Activated gamma-delta T cell treated with anti-CD3 and anti-CD28 coated beads, Interleukin-2, amount 50 U/mL, for 16 hours (primary cell): ENCODE results near the gene NELL1.

Source experiments
- DNase-seq: peaks from one replicate; pipeline ENCODE4 v3.0.0-alpha.2; 2020; ENCODE audit warnings: low read depth

NELL1 gene

DNA sequence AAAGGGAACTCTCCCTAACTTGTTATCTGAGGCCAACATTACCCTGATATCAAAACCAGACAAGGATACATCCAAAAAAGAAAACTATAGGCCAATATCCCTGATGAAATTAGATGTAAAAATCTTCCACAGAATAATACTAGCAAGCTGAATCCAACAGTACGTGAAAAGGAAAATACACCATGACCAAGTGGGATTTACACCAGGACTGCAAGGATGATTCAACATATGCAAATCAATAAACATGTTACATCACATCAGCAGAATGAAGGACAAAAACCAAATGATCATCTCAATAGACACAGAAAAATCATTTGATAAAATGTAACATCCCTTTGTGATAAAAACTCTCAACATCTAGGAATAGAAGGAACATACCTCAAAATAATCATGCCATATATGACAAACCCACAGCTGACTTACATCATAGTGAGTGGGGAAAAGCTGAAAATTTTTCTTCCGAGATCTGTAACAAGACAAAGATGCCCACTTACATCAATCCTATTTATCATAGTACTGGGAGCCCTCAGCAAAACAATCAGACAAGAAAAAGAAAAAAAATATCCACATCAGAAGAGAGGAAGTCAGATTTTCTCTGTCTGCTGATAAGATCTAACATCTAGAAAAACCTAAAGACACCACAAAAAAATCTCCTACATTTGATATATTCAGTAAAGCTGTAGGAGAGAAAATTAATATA, 820.2 kb downstream of the NELL1 start:
- no peak for DNase-seq

DNA sequence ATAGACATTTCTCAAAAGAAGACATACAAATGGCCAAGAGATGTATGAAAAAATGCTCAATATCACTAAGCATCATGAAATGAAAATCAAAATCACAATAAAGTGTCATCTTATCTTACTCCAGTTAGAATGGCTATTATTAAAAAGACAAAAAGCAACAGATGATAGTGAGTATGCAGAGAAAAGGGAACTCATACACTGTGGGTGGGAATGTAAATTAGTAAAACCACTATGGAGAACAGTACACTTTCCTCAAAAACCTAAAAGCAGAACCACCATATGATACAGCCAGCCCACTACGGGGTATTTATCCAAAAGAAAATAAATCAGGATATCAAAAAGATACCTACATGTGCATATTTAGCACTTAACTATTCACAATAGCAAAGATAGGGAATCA, 823.5 kb downstream of the NELL1 start:
- DNase-seq: no peak

DNA sequence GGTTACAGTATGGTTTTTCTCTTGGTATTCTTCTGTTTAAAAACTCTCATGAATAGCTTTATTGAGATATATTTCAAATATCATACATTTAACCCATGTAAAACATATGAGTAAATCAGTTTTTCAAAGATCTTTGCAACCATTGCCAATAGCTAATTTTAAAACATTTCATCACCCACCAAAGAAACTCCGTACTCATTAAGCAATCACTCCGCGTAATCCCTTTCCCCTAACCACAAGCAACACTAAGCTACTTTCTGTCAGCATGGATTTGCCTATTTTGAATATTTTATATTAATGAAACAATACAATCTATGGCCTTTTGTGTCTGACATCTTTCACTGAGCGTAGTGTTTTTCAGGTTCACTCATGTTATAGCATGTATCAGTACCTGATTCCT, 825.6 kb downstream of the NELL1 start:
- DNase-seq: no peak

DNA sequence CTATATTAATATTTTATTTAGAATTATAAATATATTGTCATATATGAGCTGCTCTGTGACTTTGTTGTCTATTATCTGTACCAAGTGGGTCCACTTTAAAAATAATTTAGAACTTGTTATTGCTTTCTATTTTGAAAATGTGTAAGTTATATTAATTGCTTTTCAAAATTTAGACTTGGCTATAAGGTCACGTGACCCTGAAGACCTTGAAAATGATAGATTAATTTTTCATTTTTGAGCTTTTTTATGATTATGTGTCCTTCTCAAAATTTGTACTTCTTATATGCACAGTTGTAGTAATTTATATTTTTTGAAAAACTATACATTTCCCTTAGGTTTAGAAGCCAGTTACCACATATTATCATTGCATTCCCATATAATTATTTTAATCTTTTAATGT, 826.5 kb downstream of the NELL1 start:
- DNase-seq: no peak

DNA sequence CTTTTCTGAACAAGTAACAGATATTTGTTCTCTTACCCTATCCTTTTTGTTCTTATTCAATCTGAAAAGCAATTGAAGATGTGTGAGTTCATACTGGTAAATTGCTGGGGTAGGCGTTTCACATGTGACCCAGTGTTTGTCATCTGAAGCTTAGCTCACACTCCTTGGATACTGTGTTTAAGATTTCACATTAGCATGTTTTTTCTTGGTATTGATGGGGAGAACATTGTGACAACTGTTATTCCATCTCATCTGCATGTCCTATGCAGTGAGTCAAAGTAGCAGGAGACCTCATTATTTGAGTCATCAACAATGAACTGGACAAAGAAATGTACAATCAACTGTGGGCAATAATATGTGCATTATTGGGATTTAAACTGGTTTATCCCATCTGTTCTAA, 831.9 kb downstream of the NELL1 start:
- DNase-seq: no peak

DNA sequence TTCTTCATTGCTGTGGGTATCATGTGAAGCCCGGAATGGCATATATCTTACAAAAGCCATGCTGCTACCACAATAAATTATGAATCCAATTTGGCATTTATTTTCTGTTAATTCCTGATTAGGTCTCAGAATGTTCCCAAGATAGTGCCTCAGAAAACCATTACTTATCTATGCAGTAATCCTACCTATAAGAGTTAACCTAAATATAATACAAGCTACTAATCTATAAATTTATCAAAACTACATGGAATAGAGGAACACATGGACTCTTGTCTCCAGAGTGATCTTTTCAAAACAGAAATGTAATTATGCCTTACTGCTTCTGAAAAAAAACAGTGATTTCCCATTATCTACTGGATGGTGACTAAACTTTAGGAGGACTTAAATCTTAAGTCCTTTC, 835.7 kb downstream of the NELL1 start:
- DNase-seq: no peak

DNA sequence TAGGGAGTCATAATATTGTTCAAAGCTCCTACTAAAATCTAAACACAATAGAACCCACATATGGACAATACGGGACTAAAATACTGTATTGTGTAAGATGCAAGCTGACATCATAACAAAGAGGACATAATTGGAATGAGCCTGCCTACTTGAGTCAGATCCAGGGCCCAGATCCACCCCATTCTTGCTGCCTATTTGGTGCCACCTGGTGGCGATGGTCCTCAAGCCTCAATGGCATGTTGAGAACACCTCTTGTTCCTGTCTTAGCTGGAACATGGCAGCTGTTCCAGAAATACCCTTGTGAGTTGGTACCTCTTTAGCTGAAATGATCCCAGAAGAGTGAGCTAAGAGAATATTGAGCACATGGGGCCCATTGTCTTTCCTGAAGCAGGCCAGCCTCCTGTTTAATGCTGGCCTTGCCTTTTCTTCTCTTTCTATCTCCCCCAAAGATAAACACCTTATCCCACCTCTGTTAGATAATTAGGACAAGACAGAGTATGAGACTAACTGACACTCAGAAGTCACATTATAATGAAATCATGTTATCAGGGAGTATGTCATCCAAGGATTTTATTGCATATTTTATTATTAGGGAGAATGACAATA, 842.6 kb downstream of the NELL1 start:
- DNase-seq: no peak

DNA sequence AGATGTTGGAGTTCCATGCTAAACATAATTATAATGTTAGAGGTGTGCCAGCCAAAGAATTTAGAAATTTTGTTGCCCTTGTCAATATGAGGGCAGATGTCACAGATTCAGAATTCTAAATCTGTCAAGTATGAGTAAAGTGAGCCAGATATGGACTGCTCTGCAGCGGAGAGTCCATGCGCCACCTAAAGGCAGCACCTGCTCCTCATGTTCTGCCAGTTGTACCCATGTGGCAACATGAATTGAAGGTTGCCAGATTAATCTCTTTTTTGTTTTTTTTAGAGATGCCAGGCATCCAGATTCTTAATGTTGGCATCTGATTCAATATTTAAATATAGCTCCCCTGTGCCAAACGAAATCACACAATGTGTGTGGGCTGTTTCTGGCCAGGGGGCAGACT, 844.9 kb downstream of the NELL1 start:
- no peak for DNase-seq

DNA sequence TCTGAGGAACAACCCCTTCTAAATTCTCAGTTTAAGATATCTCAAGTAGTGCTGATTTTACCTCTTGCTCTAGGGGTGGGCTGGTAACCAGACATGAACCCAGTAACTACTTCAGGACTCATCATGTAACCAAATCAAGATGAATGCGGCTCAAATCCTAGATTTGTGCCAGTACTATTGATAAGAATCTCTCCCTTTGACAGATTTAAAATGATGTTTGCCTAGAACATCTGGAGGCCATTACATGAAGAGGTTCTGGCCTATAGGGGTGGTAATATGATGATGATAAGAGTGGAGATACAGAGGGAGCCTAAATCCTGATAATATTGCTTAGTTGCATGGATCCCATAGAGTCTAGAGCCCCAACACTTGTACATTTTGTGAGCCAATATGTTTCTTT, 850.9 kb downstream of the NELL1 start:
- no peak for DNase-seq

DNA sequence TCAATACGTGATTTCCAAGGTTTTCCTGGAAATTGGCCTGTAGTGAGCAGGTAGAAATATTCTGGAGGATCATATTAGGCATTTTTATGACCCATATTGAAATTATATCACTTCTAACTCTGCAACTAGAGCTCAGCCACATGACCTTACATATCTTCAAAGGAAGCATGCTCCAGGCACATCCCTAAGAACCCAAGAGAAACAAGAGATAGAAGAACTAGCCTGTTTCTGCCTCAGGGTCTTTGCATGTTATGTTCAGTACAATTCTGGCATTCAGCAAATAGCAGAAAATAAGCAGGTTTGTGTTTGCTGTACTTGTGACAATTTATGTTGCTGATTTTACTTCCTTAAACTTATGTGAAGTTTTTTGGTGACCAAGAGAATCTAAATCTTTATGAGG, 859.8 kb downstream of the NELL1 start:
- DNase-seq: no peak

DNA sequence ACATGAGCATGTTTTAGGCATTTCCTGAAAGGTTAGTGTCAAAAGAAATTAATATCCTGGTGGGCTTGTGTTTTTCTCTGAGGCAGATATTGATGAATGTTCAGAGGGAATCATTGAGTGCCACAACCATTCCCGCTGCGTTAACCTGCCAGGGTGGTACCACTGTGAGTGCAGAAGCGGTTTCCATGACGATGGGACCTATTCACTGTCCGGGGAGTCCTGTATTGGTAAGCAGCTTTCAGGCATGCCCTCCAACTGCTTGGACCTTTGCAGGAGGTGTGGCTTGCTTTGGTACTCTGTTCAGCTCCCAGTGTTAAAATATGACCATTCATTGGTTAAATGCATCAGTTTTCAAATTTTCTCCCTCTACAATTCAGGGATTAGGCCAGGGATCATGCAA, 864.9 kb downstream of the NELL1 start:
- DNase-seq: no peak

DNA sequence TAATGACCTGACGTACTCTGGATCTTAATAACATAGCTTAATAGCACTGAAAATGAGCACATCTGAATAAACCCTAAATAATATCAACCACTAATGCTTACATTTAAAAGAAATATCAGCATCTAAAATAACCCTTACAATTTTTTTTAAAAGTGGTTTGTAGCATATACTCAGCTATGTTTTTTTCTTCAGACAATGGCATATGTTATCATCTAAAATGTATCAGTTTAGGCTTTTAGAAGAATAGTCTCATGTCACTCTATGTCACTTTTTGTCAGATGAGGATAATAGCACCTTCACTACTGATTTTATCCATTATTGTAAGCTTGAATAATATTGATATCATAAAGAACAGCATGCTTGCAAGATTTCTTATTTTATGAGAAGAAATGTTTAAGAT, 868.6 kb downstream of the NELL1 start:
- DNase-seq: no peak

DNA sequence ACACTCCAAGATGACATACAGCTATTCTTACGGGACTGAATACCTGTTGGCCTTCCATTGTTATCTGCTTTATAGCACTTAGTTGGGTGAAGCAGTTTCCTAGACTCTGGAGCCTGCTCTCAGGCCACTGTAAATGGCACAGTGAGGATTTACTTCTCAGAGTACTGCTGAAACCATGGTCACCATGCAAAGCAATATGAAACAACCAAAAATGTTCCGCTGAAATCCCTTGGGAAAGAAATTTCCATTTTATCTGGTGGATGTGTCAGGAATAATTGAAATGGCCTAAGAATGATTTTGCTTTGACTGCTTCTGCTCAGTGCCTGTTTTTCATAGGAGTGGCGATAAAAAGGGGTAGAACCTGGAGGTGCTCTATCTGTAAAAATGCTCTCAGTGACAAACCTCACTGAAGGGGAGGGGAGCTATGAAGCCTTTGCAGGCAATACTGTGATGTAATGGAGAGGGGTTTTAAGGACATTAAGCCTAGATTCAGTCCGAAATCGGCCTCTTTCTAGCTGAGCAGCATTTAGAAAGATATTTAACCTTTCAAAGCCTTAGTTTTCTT, 871.9 kb downstream of the NELL1 start:
- DNase-seq: no peak

DNA sequence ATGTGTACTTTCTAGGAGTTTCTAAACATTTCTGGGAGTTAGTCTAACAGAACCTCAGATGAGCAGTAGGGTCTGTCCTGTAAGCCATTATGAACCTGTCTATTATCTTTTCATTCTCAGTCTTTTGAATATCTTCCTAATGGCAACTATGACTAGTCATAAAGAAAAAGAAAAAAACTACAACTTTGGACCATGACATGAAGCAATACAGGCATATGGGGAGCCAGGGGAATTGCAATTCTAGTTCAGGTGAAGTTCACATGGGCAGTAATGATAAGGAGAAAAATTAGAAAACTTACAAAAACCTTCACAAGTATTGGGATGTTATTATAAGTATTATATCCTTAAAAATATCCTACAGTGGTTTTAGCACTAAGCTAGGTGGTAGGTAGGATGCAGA, 874.5 kb downstream of the NELL1 start:
- DNase-seq: no peak

DNA sequence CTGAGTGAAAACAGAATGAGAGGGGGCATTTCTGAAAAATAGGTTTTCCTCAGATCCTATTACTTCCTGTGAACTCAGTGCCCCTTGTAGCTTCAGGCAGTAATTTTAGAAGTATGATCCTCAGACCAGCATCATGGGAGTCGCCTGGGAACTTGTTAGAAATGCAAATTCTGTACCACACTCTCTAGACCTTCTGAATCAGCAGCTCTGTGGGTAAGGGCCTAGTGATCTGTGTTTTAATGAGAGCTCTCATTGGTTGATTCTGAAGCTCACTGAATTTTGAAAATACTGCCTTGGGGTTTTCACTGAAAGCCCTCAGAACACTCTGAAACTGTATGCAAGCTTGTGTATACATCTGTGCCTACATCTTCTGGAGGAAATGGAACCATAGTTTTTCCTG, 876.3 kb downstream of the NELL1 start:
- DNase-seq: no peak

DNA sequence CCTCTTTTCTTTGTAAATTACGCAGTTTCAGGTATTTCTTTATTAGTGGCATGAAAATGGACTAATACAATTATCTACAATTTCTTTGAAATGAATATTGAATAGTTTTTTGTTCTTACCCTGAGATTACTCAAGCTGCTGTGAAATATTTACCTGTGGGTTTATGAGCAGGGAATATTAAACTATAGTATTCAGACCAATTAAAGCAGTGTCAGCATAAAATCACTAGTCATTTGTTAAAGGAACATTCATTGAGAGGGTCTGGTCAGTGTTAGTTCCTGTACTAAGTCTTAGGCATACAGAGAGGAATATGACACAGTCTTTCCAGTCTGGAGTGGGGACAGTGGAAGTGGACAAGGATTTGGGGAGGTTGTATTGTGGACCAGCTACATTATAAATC, 877.3 kb downstream of the NELL1 start:
- no peak for DNase-seq

DNA sequence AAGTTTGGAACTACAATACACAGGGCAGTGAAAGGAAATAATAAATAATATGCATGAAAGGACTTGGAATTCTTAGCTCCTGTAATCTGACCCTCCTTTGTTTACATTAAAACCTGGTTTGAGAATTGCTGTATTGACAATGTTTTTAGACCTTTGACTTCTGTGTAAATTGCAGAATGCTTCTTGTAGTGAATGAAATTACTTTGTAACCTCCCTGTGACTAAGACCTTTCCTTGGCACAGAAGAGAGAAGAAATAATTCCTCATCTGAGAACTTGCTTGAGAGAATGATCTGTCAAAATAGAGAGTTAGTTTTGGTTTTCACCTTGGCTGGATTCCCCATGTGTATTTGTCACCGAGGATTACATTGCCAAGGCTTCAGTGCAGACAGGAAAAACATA, 883.5 kb downstream of the NELL1 start:
- no peak for DNase-seq

DNA sequence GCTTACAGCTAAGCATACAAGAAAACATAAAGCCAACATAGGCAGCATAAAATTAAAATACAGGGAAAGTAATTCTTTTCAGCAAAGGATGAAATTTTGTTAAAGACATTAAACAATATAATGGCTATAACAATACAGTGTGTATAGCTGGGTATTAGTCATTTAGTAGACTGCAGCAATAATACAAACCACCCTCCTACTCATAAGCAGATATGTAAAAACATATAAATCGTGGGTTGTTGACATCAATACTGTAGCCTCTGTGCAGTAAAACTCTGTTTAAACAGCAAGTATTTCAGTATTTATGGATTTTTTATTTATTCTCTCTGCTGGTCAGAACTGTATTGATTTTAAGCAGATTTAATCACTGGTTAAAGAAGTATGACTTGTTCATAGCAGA, 884.4 kb downstream of the NELL1 start:
- no peak for DNase-seq

DNA sequence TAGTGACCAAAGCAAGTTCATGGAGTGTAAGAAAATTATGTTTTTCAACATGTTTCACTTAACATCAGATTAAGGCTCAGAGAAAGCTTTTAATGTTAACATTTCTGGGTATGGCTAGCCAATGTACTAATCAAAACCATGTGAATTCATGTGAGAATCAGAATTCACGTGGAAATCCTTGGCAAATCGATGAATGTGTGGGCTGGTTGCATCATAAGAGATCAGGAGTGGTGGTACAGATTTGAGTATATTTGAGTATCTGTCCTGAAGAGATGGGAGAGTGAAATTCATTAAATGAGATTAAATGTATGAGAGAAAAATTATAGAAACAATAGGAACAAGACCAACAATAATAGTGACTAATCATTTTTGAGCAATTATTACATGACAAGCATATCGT, 884.9 kb downstream of the NELL1 start:
- DNase-seq: no peak

DNA sequence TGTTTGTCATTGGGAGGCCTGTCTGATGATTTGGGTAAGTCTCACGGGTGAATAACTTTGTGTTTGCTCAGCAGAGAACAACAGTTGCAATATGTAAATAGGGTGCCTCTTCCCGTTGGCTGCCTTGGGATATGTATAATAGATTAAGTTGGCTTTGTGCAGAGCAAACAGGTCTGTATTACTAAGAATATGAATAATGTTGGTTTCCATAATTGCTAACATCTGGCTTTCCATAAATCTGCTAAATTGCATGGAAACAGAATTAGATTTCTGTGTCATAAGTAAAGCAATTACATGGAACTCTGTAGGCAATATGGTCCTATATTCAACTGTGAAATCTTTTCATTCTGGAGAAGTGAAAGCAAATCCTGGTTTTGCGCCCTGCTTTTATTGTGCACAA, 887.5 kb downstream of the NELL1 start:
- no peak for DNase-seq

DNA sequence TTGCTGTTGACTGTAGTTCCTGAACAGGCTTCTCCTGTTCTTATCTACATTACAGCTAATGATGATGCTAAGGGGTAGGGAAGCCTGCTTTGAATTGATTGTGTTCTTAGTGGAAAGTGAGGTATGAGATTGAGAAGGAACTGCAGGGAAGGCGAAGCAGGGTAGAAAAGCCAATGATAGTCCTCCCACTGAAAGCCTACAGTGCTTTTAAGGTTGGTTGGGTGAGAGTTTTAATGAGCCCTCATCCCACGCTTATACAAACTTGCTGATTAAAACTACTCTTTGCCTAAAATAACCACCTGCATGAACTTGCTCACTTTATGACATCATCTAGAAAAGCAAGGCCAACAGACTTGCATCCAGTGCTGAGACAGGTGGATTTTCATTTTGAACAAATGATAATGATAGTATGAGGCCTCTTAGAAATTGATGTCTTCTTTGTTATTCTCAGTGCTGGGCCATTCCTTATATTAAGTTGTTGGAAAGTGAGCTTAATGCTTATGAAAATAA, 891.1 kb downstream of the NELL1 start:
- DNase-seq: no peak

DNA sequence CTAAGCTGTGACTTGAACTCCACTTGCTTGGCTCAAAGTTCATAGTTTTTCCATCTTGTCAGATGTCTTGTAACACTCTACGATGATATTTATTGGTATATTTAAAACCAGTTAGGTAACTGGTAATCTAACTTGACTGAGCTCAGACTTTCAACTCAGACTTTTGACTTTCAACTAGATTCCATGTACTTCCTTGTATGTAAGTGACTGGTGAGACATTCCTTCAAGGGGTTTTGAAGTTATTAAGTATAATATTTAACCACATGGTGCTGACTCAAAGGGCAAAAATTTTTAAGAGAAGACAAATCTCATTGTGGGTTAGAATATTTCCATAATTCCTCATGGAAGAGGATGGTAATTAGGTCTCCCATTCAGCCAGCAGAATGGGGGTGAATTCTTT, 892.2 kb downstream of the NELL1 start:
- no peak for DNase-seq

DNA sequence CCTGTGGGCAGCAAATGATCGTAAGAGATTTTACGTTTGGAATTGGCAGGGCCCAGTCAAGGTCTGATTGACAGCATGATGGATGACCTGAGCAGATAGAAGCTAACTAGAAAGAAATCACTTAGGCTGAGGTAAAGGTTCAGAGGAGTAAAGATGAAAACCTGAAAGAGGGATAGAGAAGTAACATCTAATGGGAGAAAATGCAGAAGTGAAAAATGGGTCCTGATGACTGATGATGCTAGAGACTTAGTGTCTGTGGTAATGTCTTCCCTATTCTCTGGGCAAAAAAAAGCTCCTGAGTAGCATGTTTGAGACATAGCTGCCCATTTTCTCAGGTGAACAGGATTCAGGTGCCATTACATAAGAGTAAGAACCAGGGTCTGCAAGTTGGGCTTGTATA, 894.7 kb downstream of the NELL1 start:
- no peak for DNase-seq
